H1 (cell line): Measurements from ENCODE around the gene LEO1. TPM values are rescaled to one million over a fixed set of nuclear protein-coding genes. Genes with fewer than 3 reads are reported as not detected.

Experiments
- CTCF ChIA-PET: fragments of 300-600 bp; sonication (Branson Sonifier 250); formaldehyde crosslinking; loops from one replicate; lab custom pipeline; 2021; ENCODE audit not compliant: partially characterized antibody; lab: Charles Lee
- POLR2A ChIA-PET: fragments of 300-600 bp; sonication (Branson Sonifier 250); formaldehyde crosslinking; loops from one replicate; lab custom pipeline; 2021; ENCODE audit warnings: inconsistent platforms; ENCODE audit not compliant: partially characterized antibody; lab: Charles Lee
- DNase-seq, 2 experiments: peaks; one replicate each; pipeline versions ENCODE4 v3.0.0 to v3.0.0-alpha.2; 2010 to 2022; ENCODE audit warnings: low spot score in 2 of 2, low read depth in 1 of 2, mixed read lengths in 1 of 2
- FAIRE-seq: peaks from 2 replicates; lab custom pipeline; 2011; peaks lifted over from hg19 to GRCh38; lab: Jason Lieb, UNC
- H2AFZ ChIP-seq: 2 replicates; pipeline ENCODE4 v1.8.1; 2012; ENCODE audit warnings: low read length, inconsistent platforms
- H2AK5ac ChIP-seq: 2 replicates; pipeline ENCODE4 v1.6.1; 2013; ENCODE audit warnings: low read depth, low read length
- H2BK120ac ChIP-seq: replicated peaks from 2 replicates; pipeline ENCODE3; 2013; ENCODE audit warnings: low read depth, low read length, inconsistent platforms
- H2BK12ac ChIP-seq: 2 replicates; pipeline ENCODE4 v1.6.1; 2013; ENCODE audit warnings: low read depth, low read length
- H2BK15ac ChIP-seq: 2 replicates; pipeline ENCODE4 v1.6.1; 2013; ENCODE audit warnings: low read length
- H2BK20ac ChIP-seq: 2 replicates; pipeline ENCODE4 v1.6.1; 2013; ENCODE audit warnings: low read length
- H2BK5ac ChIP-seq: 2 replicates; pipeline ENCODE4 v1.6.1; 2013; ENCODE audit warnings: low read depth, low read length
- H3K14ac ChIP-seq: 2 replicates; pipeline ENCODE4 v1.6.1; 2013; ENCODE audit warnings: inconsistent platforms; ENCODE audit not compliant: insufficient read length
- H3K18ac ChIP-seq: 2 replicates; pipeline ENCODE4 v1.6.1; 2013; ENCODE audit warnings: low read length; ENCODE audit errors: extremely low read depth
- H3K23ac ChIP-seq: 2 replicates; pipeline ENCODE4 v1.6.1; 2013; ENCODE audit warnings: inconsistent platforms; ENCODE audit not compliant: insufficient read length
- H3K23me2 ChIP-seq: 2 replicates; pipeline ENCODE4 v1.6.1; 2013; ENCODE audit warnings: low read depth, low read length
- H3K27ac ChIP-seq: 2 replicates; pipeline ENCODE4 v1.6.1; 2011; ENCODE audit warnings: low read depth, low read length, inconsistent platforms
- H3K27me3 ChIP-seq, 4 experiments: replicated peaks in 1 of 4; 1 replicate in 1 of 4; 2 replicates in 3 of 4; pipeline versions ENCODE4 v1.6.1 to v1.8.1; 2011 to 2013; ENCODE audit warnings: low read length in 3 of 4, mild to moderate bottlenecking in 3 of 4, inconsistent platforms in 2 of 4, mixed read lengths in 2 of 4, moderate library complexity in 1 of 4; ENCODE audit not compliant: control insufficient read depth in 3 of 4, insufficient read depth in 3 of 4; ENCODE audit errors: extremely low read depth in 1 of 4
- H3K36me3 ChIP-seq, 4 experiments: 2 replicates each; pipeline versions ENCODE4 v1.6.1 to v1.8.1; 2011 to 2013; ENCODE audit warnings: mild to moderate bottlenecking in 4 of 4, low read length in 3 of 4, moderate library complexity in 2 of 4, control low read depth in 1 of 4, inconsistent platforms in 1 of 4; ENCODE audit not compliant: insufficient read depth in 4 of 4, control insufficient read depth in 2 of 4
- H3K4ac ChIP-seq: replicated peaks from 2 replicates; pipeline ENCODE3; 2013; ENCODE audit warnings: low read length, low read depth, mixed read lengths, inconsistent platforms; ENCODE audit not compliant: insufficient read length
- H3K4me1 ChIP-seq, 4 experiments: replicated peaks in 1 of 4; 1 replicate in 1 of 4; 2 replicates in 3 of 4; pipeline versions ENCODE4 v1.6.1 to v1.8.1; 2011 to 2013; ENCODE audit warnings: low read length in 3 of 4, inconsistent platforms in 2 of 4, mixed read lengths in 1 of 4; ENCODE audit not compliant: insufficient read depth in 4 of 4, control insufficient read depth in 3 of 4
- H3K4me2 ChIP-seq, 2 experiments: 2 replicates each; pipeline versions ENCODE4 v1.6.1 to v1.8.1; 2011 to 2013; ENCODE audit warnings: low read depth in 2 of 2, low read length in 2 of 2, control low read depth in 1 of 2, inconsistent platforms in 1 of 2, mild to moderate bottlenecking in 1 of 2; ENCODE audit not compliant: insufficient read depth in 1 of 2
- H3K4me3 ChIP-seq, 4 experiments: fragments of 200-600, 300-600 bp in 1 of 4; sonication (generic), shearing (Covaris generic), sonication (Bioruptor Twin) in 1 of 4; 2 replicates each; pipeline versions ENCODE4 v1.5.1 to v1.8.1; 2011 to 2016; ENCODE audit warnings: low read length in 4 of 4, low read depth in 3 of 4, control low read depth in 2 of 4, inconsistent platforms in 2 of 4, mild to moderate bottlenecking in 2 of 4, mixed read lengths in 1 of 4, moderate library complexity in 1 of 4; ENCODE audit not compliant: insufficient read depth in 2 of 4; ENCODE audit errors: extremely low read depth in 1 of 4
- H3K56ac ChIP-seq: replicated peaks from 2 replicates; pipeline ENCODE3; 2013; ENCODE audit warnings: low read depth, mild to moderate bottlenecking, mixed read lengths, low read length, inconsistent platforms; ENCODE audit not compliant: insufficient read length
- H3K79me1 ChIP-seq: 2 replicates; pipeline ENCODE4 v1.6.1; 2013; ENCODE audit warnings: low read depth, low read length, control low read depth
- H3K79me2 ChIP-seq, 2 experiments: 2 replicates each; pipeline versions ENCODE4 v1.6.1 to v1.8.1; 2012 to 2013; ENCODE audit warnings: low read length in 2 of 2, mild to moderate bottlenecking in 2 of 2, inconsistent platforms in 1 of 2; ENCODE audit not compliant: insufficient read depth in 2 of 2, control insufficient read depth in 1 of 2
- H3K9ac ChIP-seq, 4 experiments: replicated peaks in 1 of 4; 1 replicate in 1 of 4; 2 replicates in 3 of 4; pipeline versions ENCODE4 v1.6.1 to v1.8.1; 2011 to 2013; ENCODE audit warnings: low read depth in 3 of 4, low read length in 3 of 4, control low read depth in 2 of 4, mild to moderate bottlenecking in 2 of 4, moderate library complexity in 2 of 4, inconsistent platforms in 1 of 4; ENCODE audit errors: extremely low read depth in 1 of 4
- H3K9me3 ChIP-seq, 2 experiments: 2 replicates each; pipeline versions ENCODE4 v1.6.1 to v1.8.1; 2012 to 2013; ENCODE audit warnings: mild to moderate bottlenecking in 2 of 2, moderate library complexity in 2 of 2, control low read depth in 1 of 2, inconsistent platforms in 1 of 2, low read depth in 1 of 2, low read length in 1 of 2, mixed read lengths in 1 of 2; ENCODE audit not compliant: insufficient read depth in 2 of 2
- H4K20me1 ChIP-seq, 2 experiments: replicated peaks in 1 of 2; 2 replicates each; pipeline versions ENCODE3 to v1.8.1; 2011 to 2013; ENCODE audit warnings: inconsistent platforms in 2 of 2, low read length in 2 of 2, mild to moderate bottlenecking in 1 of 2; ENCODE audit not compliant: insufficient read depth in 2 of 2, control insufficient read depth in 1 of 2
- H4K5ac ChIP-seq: 2 replicates; pipeline ENCODE4 v1.6.1; 2013; ENCODE audit warnings: low read length, low read depth, mixed read lengths, inconsistent platforms; ENCODE audit not compliant: insufficient read length
- H4K8ac ChIP-seq: 2 replicates; pipeline ENCODE4 v1.8.0; 2013; ENCODE audit warnings: mild to moderate bottlenecking, moderate library complexity, low read length, inconsistent platforms; ENCODE audit not compliant: insufficient read depth; ENCODE audit errors: extremely low read depth
- H4K91ac ChIP-seq: replicated peaks from 2 replicates; pipeline ENCODE3; 2013; ENCODE audit warnings: low read length, mixed read lengths, inconsistent platforms; ENCODE audit not compliant: insufficient read length
- ATF2 ChIP-seq: IDR thresholded peaks from 2 replicates; pipeline ENCODE4 v1.6.1; 2012; ENCODE audit warnings: low read length, inconsistent platforms
- CHD1 ChIP-seq: IDR thresholded peaks from 2 replicates; pipeline ENCODE4 v1.6.1; 2012; ENCODE audit warnings: low read depth, low read length, improper control_type of control experiment
- CHD2 ChIP-seq: IDR thresholded peaks from 2 replicates; pipeline ENCODE4 v1.6.1; 2012; ENCODE audit warnings: low read length, improper control_type of control experiment
- POLR2A ChIP-seq, 2 experiments: IDR thresholded peaks; 1 replicate in 1 of 2; 2 replicates in 1 of 2; pipeline ENCODE4 v1.6.1; 2011; ENCODE audit warnings: low read depth in 2 of 2, low read length in 2 of 2, mild to moderate bottlenecking in 2 of 2; ENCODE audit errors: control extremely low read depth in 1 of 2
- POLR2AphosphoS5 ChIP-seq: IDR thresholded peaks from 2 replicates; pipeline ENCODE4 v1.6.1; 2011; ENCODE audit warnings: low read depth, low read length
- RFX5 ChIP-seq: IDR thresholded peaks from 2 replicates; pipeline ENCODE4 v1.6.1; 2011; ENCODE audit warnings: low read depth, low read length, improper control_type of control experiment, borderline replicate concordance
- TCF12 ChIP-seq: IDR thresholded peaks from 2 replicates; pipeline ENCODE4 v1.6.1; 2011; ENCODE audit warnings: low read depth, mild to moderate bottlenecking, low read length
- WGBS, 2 experiments: shearing (Covaris generic) in 1 of 2; methylation state at CpG; one replicate each; pipeline versions ENCODE4 v1.1.6 to v1.1.7; 2013 to 2015; ENCODE audit warnings: low lambda C conversion rate in 2 of 2, mixed read lengths in 2 of 2, inconsistent platforms in 1 of 2, low coverage in 1 of 2, missing lambda C conversion rate in 1 of 2; ENCODE audit not compliant: insufficient replicate concordance in 2 of 2, insufficient coverage in 1 of 2, insufficient read length in 1 of 2; ENCODE audit errors: extremely low coverage in 1 of 2, missing lambda C conversion rate in 1 of 2; 5-methylcytosine and 5-hydroxymethylcytosine counted together
- polyA plus RNA-seq, 7 experiments: library from polyadenylated mRNA; depleted of rRNA in 3 of 7; stranded (reverse) in 5 of 7; unstranded in 2 of 7; fragments of >200 nt in 5 of 7; fragments of 200-250 nt in 2 of 7; gene quantifications; 1 replicate in 5 of 7; 2 replicates in 1 of 7; 4 replicates in 1 of 7; pipeline versions ENCODE4 v1.2.1 to v1.2.3, GENCODE V29; 2011 to 2013; ENCODE audit warnings: missing spikeins in 2 of 7, mixed read lengths in 2 of 7
- total RNA-seq: library from RNA; stranded (reverse); fragmentation: NEBNext Ultra II Directional; extraction: Animal tissue kit (Norgen Biotek cat#: 25700); gene quantifications from 2 replicates; pipeline ENCODE4 v1.2.1, GENCODE V29; 2021
- TF ChIP-seq, protein P1 (sequence below), 3 experiments: IDR thresholded peaks; 1 replicate in 2 of 3; 2 replicates in 1 of 3; pipeline versions ENCODE4 v1.5.1 to v1.6.1; 2011; ENCODE audit warnings: low read length in 3 of 3, mild to moderate bottlenecking in 3 of 3, inconsistent platforms in 2 of 3, low read depth in 1 of 3, moderate library complexity in 1 of 3; ENCODE audit not compliant: insufficient read depth in 1 of 3; ENCODE audit errors: control extremely low read depth in 1 of 3

The LEO1 gene
- total and polyA plus RNA-seq, 2 of the 8 experiments (the other 6 are each of a cell fraction or from before 2014, with no cell fraction given): 1.6 to 27.4 TPM

GRCh38 chr15:52018693-52019393 lies 47.3 kb upstream of the LEO1 start, which contains the start of gene MAPK6:
Gene MAPK6 (plus strand): TSS chr15:52019219. CDS start chr15:52046461, 27,242 bp downstream.
- peaks cover 10 to 42% of the 10 kb centered on the region in 2 experiments for H3K79me2 ChIP-seq
- FAIRE-seq (no peak), DNase-seq (peak; percentile 73 to 95)
- H2BK15ac ChIP-seq: peak within 1 kb of the TSS; percentile 46; the same call in 1 of the 2 replicates
- peak within 1 kb of the TSS; percentile 99 for H4K8ac ChIP-seq
- H3K4me2 ChIP-seq: peak within 1 kb of the TSS; percentile 74 to 76
- peak within 1 kb of the TSS; percentile 91 for H2BK5ac ChIP-seq
- POLR2A ChIA-PET: interaction anchor here (0.6 to 2.6 kb wide), 10 partner anchors 12 to 450 kb away, joined by 3 to 15 read pairs (median 4); partner anchors contain the start of genes BCL2L10 and LEO1
- peak within 1 kb of the TSS; percentile 90 for H3K18ac ChIP-seq
- H2BK12ac ChIP-seq: no peak within 1 kb of the TSS; the same call in 1 of the 2 replicates
- H3K14ac ChIP-seq: no peak within 1 kb of the TSS
- no peak within 1 kb of the TSS for H2AK5ac ChIP-seq
- H3K4ac ChIP-seq: no peak within 1 kb of the TSS
- WGBS, 2 experiments: 12% methylated on average over 30 of the region's 59 CpGs; no CpG with 5 or more reads in 1 of the 2 experiments
- peaks cover 2 to 12% (median 4%) of the 10 kb centered on the region in 4 experiments; a peak in 5 of 7 replicates for H3K4me1 ChIP-seq
- no peaks in the 10 kb centered on the region for H3K36me3 ChIP-seq
- peak within 1 kb of the TSS; percentile 89 for H3K27ac ChIP-seq
- H2BK20ac ChIP-seq: no peak within 1 kb of the TSS
- peak within 1 kb of the TSS; percentile 87 for H2AFZ ChIP-seq
- CTCF ChIA-PET: no interaction called here
- H3K9ac ChIP-seq: peak within 1 kb of the TSS; percentile 90 to 99 (median 92)
- H3K23ac ChIP-seq: no peak within 1 kb of the TSS
- peak within 1 kb of the TSS; percentile 82 for H4K91ac ChIP-seq
- no peaks in the 10 kb centered on the region for H3K9me3 ChIP-seq
- peak within 1 kb of the TSS; percentile 76 to 96 (median 92) for H3K4me3 ChIP-seq
- H4K20me1 ChIP-seq: peaks cover 2% of the 10 kb centered on the region in 2 experiments
- no peaks in the 10 kb centered on the region for H3K27me3 ChIP-seq
- H3K79me1 ChIP-seq: no peaks in the 10 kb centered on the region
- H3K23me2 ChIP-seq: no peaks in the 10 kb centered on the region
- peak within 1 kb of the TSS; percentile 99 for H4K5ac ChIP-seq
- H3K56ac ChIP-seq: peak within 1 kb of the TSS; percentile 74
- H2BK120ac ChIP-seq: no peak within 1 kb of the TSS
- no peak for TF ChIP-seq ATF2
- peak; percentile 88 for TF ChIP-seq POLR2AphosphoS5
- TF ChIP-seq, protein P1, sequence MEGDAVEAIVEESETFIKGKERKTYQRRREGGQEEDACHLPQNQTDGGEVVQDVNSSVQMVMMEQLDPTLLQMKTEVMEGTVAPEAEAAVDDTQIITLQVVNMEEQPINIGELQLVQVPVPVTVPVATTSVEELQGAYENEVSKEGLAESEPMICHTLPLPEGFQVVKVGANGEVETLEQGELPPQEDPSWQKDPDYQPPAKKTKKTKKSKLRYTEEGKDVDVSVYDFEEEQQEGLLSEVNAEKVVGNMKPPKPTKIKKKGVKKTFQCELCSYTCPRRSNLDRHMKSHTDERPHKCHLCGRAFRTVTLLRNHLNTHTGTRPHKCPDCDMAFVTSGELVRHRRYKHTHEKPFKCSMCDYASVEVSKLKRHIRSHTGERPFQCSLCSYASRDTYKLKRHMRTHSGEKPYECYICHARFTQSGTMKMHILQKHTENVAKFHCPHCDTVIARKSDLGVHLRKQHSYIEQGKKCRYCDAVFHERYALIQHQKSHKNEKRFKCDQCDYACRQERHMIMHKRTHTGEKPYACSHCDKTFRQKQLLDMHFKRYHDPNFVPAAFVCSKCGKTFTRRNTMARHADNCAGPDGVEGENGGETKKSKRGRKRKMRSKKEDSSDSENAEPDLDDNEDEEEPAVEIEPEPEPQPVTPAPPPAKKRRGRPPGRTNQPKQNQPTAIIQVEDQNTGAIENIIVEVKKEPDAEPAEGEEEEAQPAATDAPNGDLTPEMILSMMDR (IDR thresholded peaks at IDR 0.05; ENCODE audit: control extremely low read depth in 1 of 3, insufficient read depth in 1 of 3, low read depth in 1 of 3, low read length in 3 of 3): no peak
- TF ChIP-seq CHD1: no peak
- TF ChIP-seq CHD2: peak; percentile 48; the same call in 1 of the 2 replicates
- TF ChIP-seq RFX5: no peak
- TF ChIP-seq TCF12: no peak
- TF ChIP-seq POLR2A (IDR thresholded peaks at IDR 0.05; ENCODE audit: control extremely low read depth in 1 of 2, low read depth in 2 of 2, low read length in 2 of 2): peak; percentile 86 to 95
